ENCODE data around the gene APPL1.

DNA sequence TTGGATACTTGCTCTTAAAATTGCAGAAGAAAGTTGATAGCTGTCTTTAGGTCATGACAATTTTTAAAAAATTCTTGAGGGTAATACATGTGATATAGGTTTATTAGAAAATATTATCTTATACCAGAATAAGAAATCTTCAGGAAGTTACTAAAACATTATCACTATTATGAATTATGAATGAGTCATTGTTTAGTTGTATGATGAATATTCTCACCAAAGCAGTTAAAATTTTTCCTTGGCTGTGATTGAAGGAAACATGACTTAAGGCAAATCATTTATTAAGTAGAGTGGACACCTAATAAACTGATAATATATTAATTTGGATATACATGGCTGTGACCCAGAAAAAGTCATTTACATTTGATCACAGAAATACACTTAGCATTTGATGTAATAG is 30.1 kb downstream of the APPL1 start:
- TF ChIP-seq, protein P1, sequence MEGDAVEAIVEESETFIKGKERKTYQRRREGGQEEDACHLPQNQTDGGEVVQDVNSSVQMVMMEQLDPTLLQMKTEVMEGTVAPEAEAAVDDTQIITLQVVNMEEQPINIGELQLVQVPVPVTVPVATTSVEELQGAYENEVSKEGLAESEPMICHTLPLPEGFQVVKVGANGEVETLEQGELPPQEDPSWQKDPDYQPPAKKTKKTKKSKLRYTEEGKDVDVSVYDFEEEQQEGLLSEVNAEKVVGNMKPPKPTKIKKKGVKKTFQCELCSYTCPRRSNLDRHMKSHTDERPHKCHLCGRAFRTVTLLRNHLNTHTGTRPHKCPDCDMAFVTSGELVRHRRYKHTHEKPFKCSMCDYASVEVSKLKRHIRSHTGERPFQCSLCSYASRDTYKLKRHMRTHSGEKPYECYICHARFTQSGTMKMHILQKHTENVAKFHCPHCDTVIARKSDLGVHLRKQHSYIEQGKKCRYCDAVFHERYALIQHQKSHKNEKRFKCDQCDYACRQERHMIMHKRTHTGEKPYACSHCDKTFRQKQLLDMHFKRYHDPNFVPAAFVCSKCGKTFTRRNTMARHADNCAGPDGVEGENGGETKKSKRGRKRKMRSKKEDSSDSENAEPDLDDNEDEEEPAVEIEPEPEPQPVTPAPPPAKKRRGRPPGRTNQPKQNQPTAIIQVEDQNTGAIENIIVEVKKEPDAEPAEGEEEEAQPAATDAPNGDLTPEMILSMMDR (IDR thresholded peaks at IDR 0.05 in 2 of 3, conservative IDR thresholded peaks at IDR 0.05 in 1 of 3; ENCODE audit: control insufficient read depth in 2 of 3, extremely low read depth in 1 of 3, insufficient read depth in 1 of 3, low read depth in 3 of 3, low read length in 3 of 3), result no peak
- no peak for TF ChIP-seq POLR2A (IDR thresholded peaks at IDR 0.05; ENCODE audit: low read depth, low read length)
- TF ChIP-seq, protein P2, sequence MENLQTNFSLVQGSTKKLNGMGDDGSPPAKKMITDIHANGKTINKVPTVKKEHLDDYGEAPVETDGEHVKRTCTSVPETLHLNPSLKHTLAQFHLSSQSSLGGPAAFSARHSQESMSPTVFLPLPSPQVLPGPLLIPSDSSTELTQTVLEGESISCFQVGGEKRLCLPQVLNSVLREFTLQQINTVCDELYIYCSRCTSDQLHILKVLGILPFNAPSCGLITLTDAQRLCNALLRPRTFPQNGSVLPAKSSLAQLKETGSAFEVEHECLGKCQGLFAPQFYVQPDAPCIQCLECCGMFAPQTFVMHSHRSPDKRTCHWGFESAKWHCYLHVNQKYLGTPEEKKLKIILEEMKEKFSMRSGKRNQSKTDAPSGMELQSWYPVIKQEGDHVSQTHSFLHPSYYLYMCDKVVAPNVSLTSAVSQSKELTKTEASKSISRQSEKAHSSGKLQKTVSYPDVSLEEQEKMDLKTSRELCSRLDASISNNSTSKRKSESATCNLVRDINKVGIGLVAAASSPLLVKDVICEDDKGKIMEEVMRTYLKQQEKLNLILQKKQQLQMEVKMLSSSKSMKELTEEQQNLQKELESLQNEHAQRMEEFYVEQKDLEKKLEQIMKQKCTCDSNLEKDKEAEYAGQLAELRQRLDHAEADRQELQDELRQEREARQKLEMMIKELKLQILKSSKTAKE (IDR thresholded peaks at IDR 0.05; ENCODE audit: low read depth, poor library complexity, severe bottlenecking), result no peak
- TF ChIP-seq RAD21 (IDR thresholded peaks at IDR 0.05; ENCODE audit: insufficient read depth, low read depth, low read length), result no peak
- no peak for TF ChIP-seq ZNF274 (IDR thresholded peaks at IDR 0.05; ENCODE audit: insufficient read depth, insufficient read length)
- TF ChIP-seq BACH1 (IDR thresholded peaks at IDR 0.05; ENCODE audit: borderline replicate concordance), result no peak
- no peak for TF ChIP-seq CREB1 (IDR thresholded peaks at IDR 0.05; ENCODE audit: low read depth)
- no peak for TF ChIP-seq ZNF24 (IDR thresholded peaks at IDR 0.05)
- no peak for TF ChIP-seq GATAD2B (conservative IDR thresholded peaks at IDR 0.05; ENCODE audit: low read depth)
- TF ChIP-seq KDM1A (IDR thresholded peaks at IDR 0.05; ENCODE audit: borderline replicate concordance), result no peak
- TF ChIP-seq, protein P3, sequence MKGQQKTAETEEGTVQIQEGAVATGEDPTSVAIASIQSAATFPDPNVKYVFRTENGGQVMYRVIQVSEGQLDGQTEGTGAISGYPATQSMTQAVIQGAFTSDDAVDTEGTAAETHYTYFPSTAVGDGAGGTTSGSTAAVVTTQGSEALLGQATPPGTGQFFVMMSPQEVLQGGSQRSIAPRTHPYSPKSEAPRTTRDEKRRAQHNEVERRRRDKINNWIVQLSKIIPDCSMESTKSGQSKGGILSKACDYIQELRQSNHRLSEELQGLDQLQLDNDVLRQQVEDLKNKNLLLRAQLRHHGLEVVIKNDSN (IDR thresholded peaks at IDR 0.05; ENCODE audit: borderline replicate concordance, extremely low read length, insufficient read depth, low read depth, low read length), result no peak
- TF ChIP-seq EZH2 (IDR thresholded peaks at IDR 0.05; ENCODE audit: borderline replicate concordance, control insufficient read depth, low read depth, low read length), result no peak
- no peak for TF ChIP-seq SREBF1 (IDR thresholded peaks at IDR 0.05; ENCODE audit: low read length)

Measured in GM12878 (cell line).